HG03469 (cell line): ENCODE results near the gene GPR176.
"Not testable (repeated sequence)": the region's sequence is repeated elsewhere in the genome, so short reads cannot be mapped to it uniquely, and the experiment has no call there.

Experiments
- ATAC-seq: cut with Tn5 transposase; IDR thresholded peaks from one replicate; pipeline ENCODE4 v1.9.1; 2021; ENCODE audit warnings: mild to moderate bottlenecking, moderate library complexity, moderate number of reproducible peaks; ENCODE audit not compliant: unreplicated experiment

Gene GPR176

DNA sequence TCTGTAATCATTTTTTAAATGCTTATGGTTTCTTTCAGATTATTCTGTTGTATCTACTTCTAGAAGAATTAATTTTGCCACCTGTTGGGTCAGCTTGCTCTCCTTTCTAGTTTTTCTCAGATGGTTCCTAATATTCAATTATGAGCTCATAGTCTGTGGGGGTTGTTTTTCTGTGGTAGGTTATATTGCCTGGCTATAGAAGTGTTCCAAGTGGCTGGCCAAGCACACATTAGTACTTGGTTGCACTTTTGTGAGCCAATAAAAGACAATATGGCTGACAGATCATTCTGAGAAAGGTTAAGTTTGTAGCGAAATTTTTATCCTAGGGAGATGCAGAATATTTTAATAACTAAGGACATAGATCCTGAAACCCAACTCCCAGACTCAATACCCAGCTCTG is 105.6 kb downstream of the GPR176 start:
- no peak for ATAC-seq

DNA sequence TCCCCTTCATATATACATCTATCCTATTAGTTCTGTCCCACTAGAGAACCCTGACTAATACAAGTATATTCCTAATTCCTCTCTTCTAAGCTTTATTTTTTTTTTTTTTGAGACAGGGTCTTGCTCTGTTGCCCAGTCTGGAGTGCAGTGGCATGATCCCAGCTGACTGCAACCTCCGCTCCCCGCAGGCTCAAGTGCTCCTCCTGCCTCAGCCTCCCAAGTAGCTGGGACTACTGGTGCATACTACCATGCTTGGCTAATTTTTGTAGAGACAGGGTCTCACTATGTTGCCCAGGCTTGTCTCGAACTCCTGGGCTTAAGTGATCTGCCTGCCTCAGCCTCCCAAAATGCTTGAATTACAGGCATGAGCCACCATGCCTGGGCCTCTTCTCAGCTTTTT is 107.4 kb downstream of the GPR176 start:
- ATAC-seq, result not testable (repeated sequence)

DNA sequence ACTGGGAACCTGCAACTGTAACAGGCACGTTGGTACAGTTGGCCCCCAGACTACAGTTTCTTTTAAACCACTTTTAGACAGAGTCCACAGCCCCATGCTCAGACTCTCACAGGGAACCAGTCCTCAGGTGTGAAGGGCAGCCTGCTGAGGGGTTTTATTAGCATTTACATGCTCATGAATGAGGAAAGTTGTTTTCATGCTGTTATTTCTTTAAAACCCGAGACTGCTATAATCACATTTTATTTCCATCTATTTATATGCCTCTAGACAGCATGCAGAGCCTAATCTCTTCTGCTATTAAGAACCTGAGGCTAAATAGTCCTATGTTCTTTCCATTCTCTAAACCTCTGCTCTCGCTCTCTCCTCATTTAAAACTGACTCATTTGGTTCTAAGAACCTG is 111.2 kb downstream of the GPR176 start:
- ATAC-seq, result no peak

DNA sequence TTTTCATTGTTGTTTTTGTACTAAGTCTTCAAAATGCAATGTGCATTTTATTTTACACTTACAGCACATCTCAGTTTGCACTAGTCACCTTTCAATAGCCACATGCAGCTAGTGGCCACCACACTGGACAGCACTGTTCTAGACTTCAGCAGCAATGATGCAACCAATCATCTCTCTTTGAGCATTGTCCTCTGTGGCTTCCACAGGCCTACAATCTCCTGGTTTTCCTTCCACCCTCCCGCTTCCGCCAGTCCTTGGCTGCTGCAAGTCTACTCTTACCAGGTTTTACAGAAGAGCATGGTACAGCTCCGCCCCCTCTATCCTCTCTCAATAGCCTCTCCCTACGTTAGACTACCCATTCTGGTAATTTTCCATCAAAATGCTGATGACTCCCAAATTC is 112.3 kb downstream of the GPR176 start:
- no peak for ATAC-seq

DNA sequence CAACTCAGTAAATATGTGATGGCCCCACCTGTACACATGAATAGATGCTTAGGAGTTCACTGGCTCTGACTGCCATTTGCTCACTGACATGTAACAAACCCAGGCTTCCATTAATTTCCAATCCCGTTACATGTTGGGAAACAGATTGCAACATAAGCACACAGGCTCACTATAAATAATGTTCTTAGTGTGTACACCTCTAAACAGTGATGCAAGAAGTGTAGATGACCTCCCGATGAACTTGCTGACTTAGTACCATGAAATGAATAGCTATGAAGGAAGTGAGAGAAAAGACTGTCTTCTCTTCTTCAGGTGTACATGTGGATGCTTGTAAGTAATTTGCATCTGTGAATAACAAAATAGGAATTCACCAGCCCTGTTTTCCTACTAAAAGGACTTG is 116.0 kb downstream of the GPR176 start:
- no peak for ATAC-seq

DNA sequence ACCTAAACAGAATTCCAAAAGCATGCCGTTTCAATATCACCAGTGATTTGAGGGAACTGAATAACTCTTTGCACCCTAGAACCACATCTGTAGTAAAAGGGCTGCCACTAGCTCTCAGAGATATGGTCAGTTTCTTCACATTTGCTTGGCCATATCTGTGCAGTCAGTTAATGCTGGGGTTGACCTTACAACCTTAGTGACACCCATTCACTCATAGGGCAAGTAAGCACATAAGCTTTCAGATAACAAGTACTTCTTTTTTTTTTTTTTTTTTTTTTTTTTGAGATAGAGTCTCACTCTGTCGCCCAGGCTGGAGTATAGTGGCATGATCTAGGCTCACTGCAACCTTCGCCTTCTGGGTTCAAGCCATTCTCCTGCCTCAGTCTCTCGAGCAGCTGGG is 117.0 kb downstream of the GPR176 start:
- ATAC-seq, result no peak

DNA sequence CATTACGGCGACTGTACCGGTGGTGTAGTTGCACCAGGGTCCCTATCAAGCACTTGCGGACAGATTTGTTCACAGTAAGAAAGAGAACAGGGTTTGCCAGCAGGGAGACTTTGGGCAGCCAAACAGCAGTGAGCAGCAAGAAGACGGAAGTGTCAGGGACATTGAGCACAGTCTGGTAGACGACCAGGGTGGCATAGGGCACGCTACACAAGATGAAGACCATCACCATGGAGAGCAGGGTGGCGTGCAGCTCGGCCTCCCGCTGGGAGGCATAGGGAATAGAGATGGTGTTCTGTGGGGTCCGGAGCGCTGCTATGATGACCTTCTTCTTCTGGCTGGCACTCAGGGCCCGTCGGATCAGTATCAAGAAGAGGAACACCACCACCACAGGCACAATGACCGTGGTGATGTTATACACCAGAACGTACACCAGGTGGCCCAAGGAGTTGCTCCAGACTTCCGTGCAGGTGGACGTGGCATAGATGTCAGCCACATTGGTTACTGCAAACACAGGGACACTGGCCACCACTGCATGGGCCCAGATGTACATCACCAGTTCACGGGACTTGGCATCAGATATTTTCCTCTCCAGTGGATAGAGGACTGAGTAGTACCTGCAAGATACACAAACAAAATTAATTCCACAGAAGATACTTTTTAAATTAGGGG is 118.3 kb downstream of the GPR176 start:
- ATAC-seq, result peak; percentile 61

DNA sequence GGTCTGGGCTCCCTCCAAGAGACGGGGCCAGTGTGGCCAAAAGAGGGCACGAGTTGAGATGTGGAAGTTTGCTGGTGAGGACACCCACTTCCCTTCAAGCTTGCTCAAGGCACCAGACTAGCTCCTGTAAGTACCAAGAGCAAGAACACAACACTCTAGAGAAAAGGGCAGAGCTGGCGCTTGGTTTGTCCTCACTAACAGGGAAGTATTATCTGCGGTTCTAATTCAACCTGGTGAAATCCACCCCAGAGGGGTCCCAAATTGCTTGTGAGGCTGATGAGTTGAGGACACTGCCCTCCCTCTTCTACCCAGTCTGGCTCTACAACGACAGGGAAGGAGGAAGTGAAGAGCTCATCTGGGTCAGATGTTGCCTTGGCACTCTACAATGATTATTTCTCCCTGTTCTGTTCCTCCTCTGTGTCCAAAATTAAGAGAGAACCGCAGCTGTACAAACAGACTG is 120.5 kb downstream of the GPR176 start:
- ATAC-seq, result no peak

DNA sequence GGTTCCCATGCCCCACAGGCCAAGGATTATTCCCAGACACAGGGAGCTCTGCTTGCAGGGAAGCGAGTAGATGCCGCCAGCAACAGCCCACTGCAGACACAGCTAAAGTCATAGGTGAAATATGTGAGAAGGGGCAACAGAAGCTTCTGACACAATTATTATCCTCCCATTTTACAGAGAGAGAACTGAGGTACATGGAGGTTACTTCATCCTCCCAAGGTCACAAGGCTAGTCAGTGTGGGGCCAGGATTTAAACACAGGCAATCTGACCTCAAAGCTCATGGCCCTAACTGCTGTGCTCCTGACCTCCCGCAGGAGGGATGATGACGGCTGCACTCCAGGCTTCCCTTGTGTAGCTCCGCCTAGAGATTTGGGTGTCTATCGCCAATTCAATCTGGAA is 121.7 kb downstream of the GPR176 start:
- ATAC-seq, result no peak

DNA sequence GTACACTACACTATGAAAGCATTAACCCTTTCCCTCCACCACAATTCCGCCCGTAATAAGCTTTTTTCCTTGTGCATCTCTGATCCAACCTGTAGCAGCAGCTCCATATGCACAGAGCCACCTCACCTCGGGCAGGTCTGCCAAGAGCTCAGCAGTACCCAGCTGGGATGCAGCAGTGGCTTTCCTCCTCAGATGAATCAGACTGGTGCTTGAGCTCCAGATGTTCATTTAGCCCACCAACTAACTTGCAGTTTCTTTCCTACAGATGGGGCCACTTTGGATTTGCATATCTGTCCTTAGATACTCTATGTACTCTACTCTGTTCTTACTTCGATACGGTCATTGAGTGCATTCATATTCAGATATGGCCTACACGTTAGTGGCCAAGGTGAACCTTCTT is 122.7 kb downstream of the GPR176 start:
- ATAC-seq, result no peak

DNA sequence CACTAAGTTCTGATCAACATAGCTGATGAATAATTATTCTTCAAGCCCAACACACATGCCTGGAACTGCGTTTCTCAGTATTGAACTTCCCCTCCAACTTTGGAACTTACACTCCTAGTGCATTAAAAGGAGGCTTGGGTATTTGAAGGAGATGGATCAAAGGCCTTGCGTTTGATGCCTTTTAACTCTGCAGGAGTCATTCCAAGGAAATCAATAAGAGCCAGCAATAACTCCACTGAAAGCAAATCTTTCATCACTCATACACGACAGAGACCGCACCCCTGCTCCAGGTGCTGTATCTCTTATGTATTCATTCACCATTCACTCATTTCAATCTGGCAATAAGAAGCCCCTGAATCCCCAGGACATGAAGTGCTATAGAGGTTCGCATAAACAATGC is 123.5 kb downstream of the GPR176 start:
- no peak for ATAC-seq

DNA sequence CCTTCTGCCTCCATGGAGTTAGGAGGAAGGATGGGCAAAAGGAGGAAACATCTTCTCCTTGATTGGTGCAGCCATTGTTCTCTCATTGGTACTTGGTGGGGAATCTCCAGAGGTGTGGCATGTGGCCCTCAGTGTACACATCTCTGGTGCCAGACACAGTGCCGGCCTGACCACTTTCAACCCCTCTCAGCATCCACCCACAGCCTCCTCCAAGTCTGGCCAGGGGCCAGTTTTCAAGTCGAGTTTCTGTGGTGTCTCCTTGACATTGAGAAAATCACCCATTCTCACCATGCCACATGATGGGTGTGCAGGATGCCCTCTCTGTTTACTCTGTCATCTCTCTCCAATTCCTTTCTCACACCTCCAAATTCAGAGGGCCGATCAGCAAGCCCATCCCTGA is 124.6 kb downstream of the GPR176 start:
- no peak for ATAC-seq

DNA sequence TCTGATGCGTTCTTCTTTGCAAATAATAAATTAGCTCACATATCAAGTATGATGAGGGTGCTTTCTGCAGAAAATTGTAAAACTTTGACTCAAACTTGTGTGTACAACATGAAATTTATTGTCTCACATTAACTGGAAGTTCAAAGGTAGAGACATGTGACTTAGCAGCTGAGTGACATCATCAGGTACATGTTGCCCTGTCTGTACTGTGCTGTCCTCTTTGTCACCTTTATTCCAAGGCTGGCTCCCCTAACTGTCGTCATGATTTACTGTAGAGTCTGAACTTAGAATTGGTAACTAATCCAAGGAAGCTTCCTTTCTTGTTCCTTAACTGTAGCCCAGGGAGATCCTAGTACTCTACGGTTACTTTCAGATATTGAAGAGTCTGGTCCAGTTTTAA is 125.1 kb downstream of the GPR176 start:
- no peak for ATAC-seq

DNA sequence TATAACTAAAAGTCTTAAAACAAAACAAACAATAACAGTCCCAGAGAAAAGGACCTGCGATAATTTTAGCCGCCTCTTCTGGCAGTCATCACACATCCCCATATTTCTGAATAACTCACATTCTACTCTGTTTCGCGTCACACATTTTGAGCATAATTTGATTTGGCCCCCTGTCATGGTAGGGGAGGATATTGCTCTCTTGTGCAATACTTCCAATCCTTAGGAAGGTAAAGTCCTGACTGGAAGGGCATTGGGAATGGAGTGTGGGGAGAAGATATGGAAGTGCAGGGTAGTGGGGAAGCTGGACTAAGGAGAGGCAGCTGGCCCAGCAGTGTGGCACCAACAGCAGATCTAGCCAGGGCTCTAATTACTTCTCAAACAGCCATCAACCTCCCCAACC is 126.1 kb downstream of the GPR176 start:
- ATAC-seq, result no peak

DNA sequence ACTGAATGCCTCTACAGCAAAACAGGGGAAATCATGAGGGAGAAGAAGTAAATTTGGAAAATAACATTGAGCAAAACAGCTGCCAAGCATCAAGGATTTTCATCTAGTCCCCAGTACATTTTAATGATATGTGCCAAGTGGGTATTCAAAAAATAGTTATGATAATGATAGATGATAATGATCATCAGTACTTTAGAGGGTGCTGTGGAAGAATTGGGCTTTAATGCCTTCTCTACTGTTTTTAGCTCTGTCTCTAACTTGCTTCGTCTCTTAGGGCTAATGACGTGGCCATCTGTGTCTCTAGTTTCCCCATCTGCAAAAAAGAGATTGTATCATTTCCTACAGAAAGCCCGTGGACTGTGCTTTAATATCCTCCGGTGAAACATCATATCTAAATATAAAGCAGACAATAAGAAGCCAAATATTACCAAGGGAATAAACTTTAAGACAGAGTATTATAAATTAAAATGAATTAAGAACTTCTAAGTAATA is 127.2 kb downstream of the GPR176 start:
- ATAC-seq, result no peak

DNA sequence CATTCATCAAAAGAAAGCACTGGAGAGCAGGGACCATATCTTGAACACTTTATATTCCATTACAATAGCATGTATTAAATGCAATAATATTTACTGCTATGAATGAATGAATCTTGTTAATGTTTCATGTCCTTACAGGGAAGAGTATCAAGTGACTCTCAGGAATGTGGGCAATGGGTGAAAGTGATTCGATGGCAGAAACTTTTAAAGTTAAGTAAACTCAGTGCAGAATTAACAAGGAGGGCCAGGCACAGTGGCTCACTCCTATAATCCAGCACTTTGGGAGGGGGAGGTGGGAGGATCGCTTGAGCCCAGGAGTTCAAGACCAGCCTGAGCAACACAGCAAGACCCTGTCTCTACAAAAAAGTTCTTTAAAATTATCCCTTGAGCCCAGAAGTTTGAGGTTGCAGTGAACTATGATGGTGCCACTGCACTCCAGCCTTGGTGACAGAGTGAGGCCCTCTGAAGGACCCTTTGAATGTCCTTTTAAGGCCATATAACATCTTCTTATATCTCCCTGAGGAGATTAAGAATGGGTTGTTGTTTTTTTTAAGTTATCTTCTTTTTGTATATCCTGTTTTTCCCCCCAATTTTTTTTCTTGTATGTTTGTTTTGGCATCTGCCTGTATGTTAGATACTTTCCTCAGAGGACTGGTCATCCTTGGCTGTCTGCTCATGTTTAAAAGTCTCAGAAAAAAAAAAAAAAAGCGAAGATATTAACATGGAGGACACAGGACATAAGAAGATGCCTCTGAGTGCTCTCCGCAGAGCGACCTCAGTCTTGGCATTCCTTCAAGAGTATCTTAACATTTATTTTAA is 127.8 kb downstream of the GPR176 start:
- ATAC-seq, result no peak

DNA sequence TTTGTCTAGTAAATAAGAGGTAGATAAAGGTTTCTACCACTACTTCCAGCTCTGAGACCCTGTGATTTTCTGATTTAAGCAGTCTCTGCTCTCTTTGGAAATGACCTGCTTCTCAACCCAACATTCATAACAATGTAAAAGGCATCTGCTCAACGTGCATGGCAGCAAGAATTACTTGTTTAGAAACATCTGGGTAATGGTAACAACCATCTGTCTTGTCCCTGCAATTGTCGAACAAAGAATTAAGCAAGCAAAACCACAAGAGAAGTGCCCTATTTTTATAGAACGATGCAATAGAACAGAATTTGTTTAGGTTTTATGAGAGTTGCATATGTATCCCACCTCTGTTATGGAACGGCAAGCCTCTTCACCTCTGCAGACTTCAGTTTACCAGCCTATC is 130.3 kb downstream of the GPR176 start:
- no peak for ATAC-seq

DNA sequence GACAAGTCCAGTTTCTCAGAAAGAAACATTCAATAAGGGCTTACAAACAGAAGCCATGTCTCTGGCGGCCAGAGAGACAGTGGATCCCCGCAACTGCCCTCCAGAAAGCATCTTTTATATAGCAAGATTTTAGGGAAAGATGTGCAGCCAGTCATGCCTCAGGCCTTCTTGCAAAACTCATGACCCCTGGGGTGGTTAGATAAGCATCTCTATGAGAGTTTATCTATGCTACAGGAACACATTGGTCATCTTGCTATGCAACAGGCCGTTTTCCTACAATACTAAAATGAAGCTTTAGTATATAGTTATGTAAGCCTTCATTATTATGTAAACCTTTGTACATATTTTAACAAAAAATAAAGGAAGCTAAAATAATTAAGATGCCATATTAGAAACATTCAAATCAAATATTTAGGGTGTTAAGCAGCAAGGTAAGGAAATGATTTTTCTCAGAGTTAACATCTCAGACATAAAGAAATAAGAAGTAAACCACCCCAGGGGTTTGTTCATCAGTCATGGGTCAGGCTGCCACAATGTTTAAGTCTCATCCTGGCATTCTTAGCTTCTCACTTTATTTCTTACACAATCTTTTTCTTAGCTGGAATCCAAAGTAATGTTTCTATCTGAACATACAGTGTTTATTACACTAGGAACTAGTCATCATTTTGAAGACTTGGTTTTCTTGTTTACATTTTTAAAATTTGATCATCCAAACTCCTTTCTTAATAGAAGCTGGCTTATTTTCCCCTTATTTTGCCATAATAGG is 131.1 kb downstream of the GPR176 start:
- ATAC-seq, result no peak

DNA sequence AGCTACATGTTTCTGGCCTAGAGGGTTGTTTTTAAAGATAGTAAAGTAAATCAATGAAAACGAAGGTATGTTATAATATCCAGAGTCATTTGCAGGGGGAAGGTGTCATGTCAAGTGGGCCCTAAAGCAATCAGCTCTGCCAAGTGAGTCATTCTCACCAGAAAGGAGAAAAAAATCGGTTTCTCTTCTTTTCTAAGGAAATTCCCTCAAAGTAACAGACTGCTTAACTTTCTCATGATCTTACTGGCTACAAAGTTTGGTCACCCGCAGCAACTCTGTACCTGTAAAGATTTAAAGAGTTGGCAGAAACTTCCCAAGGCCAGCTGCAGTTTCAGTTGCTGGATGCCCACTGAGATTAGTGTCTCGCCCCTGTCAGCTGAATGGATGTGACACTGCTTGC is 132.0 kb downstream of the GPR176 start:
- ATAC-seq, result no peak

DNA sequence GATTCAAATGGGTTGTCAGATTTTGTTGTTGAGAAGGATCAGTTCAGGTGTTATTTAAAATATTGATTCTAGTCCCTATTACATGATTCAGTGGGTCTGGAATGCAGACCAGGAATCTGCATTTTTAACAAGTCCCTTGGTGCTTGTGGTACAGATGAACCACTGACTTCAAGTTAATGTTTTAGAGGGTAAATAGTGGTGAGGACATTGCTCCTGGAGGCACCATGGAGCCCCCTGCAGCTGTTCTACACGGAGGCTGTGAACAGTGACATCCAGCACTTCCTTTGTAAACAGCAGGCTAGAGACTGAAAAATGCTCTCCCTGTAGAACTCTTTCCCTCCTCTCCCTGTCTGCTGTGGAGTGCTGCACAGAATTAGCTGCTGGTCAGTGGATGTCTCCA is 132.6 kb downstream of the GPR176 start:
- ATAC-seq, result no peak

DNA sequence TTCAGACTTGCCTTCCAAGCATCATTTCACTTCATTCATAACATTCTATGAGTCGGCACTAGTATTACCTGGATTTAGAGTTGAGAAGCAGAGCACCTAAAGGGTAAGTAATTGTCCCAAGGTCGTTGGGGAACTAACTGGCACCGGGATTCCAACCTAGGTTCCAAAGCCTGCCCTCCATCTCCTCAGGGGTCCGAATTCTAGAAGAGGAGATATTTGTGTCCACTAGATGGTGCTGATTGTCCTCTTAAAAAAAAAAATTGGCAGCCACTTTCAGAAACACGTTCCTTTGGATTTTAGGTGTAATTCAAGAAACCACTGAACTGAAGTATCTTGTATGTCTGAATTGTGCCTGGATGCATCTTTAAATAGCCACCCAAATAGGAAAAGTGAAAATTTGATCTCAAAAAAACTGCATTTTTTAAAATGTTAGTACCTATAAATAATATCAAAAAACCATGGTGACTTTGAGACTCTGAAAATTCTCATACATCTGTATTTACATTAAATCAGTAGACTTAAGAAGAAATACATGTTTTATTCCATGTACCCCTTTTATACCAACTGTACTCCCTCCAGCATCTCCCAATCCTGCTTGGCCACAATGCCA is 133.5 kb downstream of the GPR176 start:
- no peak for ATAC-seq
